Endodermal cell (in vitro differentiated cells): ENCODE measurements around the gene XIRP2. TPM values are rescaled to one million over a fixed set of nuclear protein-coding genes. Genes with fewer than 3 reads are reported as not detected.

Source experiments
- DNase-seq: peaks from one replicate; pipeline ENCODE4 v3.0.0-alpha.2; 2017
- H3K27ac ChIP-seq: 2 replicates; pipeline ENCODE4 v1.5.1; 2013; ENCODE audit warnings: mild to moderate bottlenecking, low read depth, low read length, moderate library complexity
- H3K27me3 ChIP-seq: 2 replicates; pipeline ENCODE4 v1.6.1; 2013; ENCODE audit warnings: mild to moderate bottlenecking, low read length, moderate library complexity; ENCODE audit not compliant: insufficient read depth, control insufficient read depth, poor library complexity, severe bottlenecking
- H3K36me3 ChIP-seq: 2 replicates; pipeline ENCODE4 v1.7.0; 2013; ENCODE audit warnings: mild to moderate bottlenecking, low read length, moderate library complexity; ENCODE audit not compliant: control insufficient read depth, insufficient read depth
- H3K4me1 ChIP-seq: one replicate; pipeline ENCODE4 v1.7.0; 2013; ENCODE audit warnings: low read length; ENCODE audit not compliant: control insufficient read depth, insufficient read depth
- H3K4me3 ChIP-seq: 2 replicates; pipeline ENCODE4 v1.5.1; 2013; ENCODE audit warnings: mild to moderate bottlenecking, low read length, moderate library complexity
- H3K9ac ChIP-seq: 2 replicates; pipeline ENCODE4 v1.6.1; 2013; ENCODE audit warnings: mild to moderate bottlenecking, low read length, moderate library complexity; ENCODE audit not compliant: poor library complexity, severe bottlenecking; ENCODE audit errors: extremely low read depth
- H3K9me3 ChIP-seq: 2 replicates; pipeline ENCODE4 v1.6.1; 2013; ENCODE audit warnings: mild to moderate bottlenecking, low read length, moderate library complexity; ENCODE audit not compliant: control insufficient read depth
- H3K27ac Mint-ChIP-seq: 2 replicates; pipeline ENCODE4 v1.8.0; 2020; ENCODE audit warnings: mixed read lengths
- H3K27me3 Mint-ChIP-seq: 2 replicates; pipeline ENCODE4 v1.8.0; 2021; ENCODE audit warnings: mild to moderate bottlenecking, mixed read lengths; ENCODE audit not compliant: insufficient read depth
- H3K36me3 Mint-ChIP-seq: 2 replicates; pipeline ENCODE4 v1.8.0; 2020; ENCODE audit warnings: low read depth, mixed read lengths
- H3K4me1 Mint-ChIP-seq: 2 replicates; pipeline ENCODE4 v1.8.0; 2020; ENCODE audit warnings: mixed read lengths
- H3K4me3 Mint-ChIP-seq: 2 replicates; pipeline ENCODE4 v1.8.0; 2020; ENCODE audit warnings: mild to moderate bottlenecking, moderate library complexity, mixed read lengths
- H3K9me3 Mint-ChIP-seq: 2 replicates; pipeline ENCODE4 v1.8.0; 2020; ENCODE audit warnings: mild to moderate bottlenecking, mixed read lengths
- CTCF ChIP-seq: fragments of 200-600 bp; sonication (generic); conservative IDR thresholded peaks from 2 replicates; pipeline ENCODE4 v1.5.0; 2021; ENCODE audit warnings: antibody characterized with exemption, mild to moderate bottlenecking
- WGBS, 2 experiments: methylation state at CpG; one replicate each; pipeline versions ENCODE4 v1.1.5 to v1.1.7; 2013; ENCODE audit warnings: missing lambda C conversion rate in 2 of 2, mixed read lengths in 1 of 2; ENCODE audit not compliant: insufficient coverage in 1 of 2, insufficient read length in 1 of 2; 5-methylcytosine and 5-hydroxymethylcytosine counted together
- total RNA-seq, 2 donors: library from RNA; stranded (reverse); fragmentation: NEBNext Ultra II Directional in 1 of 2; extraction: Animal tissue kit (Norgen Biotek cat#: 25700) in 1 of 2; gene quantifications; 2 replicates in 1 of 2; 3 replicates in 1 of 2; pipeline ENCODE4 v1.2.1, GENCODE V29; 2021

XIRP2 gene
- total RNA-seq, 2 donors from 2014 or later, result not detected

- Histone ChIP-seq H3K4me3 (no peak overlapping the region), H3K27me3 (no peaks in the 10 kb centered on the region), H3K9ac (no peak overlapping the region), H3K9me3 (no peaks in the 10 kb centered on the region), H3K27ac (no peak overlapping the region), H3K36me3 (no peaks in the 10 kb centered on the region), H3K4me1 (no peaks in the 10 kb centered on the region)
- TF ChIP-seq CTCF, result no peak
- Mint-ChIP-seq H3K27me3 (no peaks in the 10 kb centered on the region), H3K27ac (no peak overlapping the region), H3K9me3 (no peaks in the 10 kb centered on the region), H3K36me3 (no peaks in the 10 kb centered on the region), H3K4me1 (no peaks in the 10 kb centered on the region), H3K4me3 (no peak overlapping the region)
- WGBS, 2 experiments, result 70 to 88% methylated on average over 1 of the region's 1 CpG
- no peak for DNase-seq
These were observed 263.6 kb downstream of the XIRP2 start for GRCh38 chr2:167151894-167152293.

GRCh38 chr2:167157523-167157922 is 269.2 kb downstream of the XIRP2 start:
- no peaks in the 10 kb centered on the region for H3K36me3 Mint-ChIP-seq
- H3K4me3 Mint-ChIP-seq, result no peak overlapping the region
- Histone ChIP-seq H3K4me1 (no peaks in the 10 kb centered on the region), H3K4me3 (no peak overlapping the region), H3K27ac (no peak overlapping the region), H3K27me3 (no peaks in the 10 kb centered on the region), H3K9me3 (peaks cover under 1% of the 10 kb centered on the region), H3K36me3 (no peaks in the 10 kb centered on the region), H3K9ac (no peak overlapping the region)
- peaks cover 24% of the 10 kb centered on the region for H3K9me3 Mint-ChIP-seq
- no peak for DNase-seq
- no peaks in the 10 kb centered on the region for H3K27me3 Mint-ChIP-seq
- H3K27ac Mint-ChIP-seq, result no peak overlapping the region
- no peak for TF ChIP-seq CTCF
- H3K4me1 Mint-ChIP-seq, result no peaks in the 10 kb centered on the region
- 64% methylated on average over 1 of the region's 1 CpG; no CpG with 5 or more reads in 1 of the 2 experiments for WGBS, 2 experiments

DNA sequence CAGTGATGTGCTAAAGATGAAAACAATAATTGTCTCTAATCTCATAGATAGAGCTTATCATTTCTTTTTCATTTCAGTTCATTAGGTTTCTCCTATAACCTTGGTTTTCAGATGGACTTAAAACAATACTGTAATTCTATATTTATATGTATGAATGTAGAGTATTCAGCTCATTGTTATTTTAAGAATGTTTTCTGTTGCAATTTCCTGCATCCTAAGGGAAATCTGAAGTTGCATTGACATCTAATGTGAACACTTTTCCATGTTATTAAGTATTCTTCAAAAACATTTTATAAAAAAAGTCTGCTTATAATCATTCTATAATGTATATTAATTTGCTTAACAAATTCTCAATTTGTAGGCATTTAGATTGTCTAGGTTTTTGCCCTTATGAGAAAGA is 288.9 kb downstream of the XIRP2 start:
- Mint-ChIP-seq H3K27me3 (no peaks in the 10 kb centered on the region), H3K27ac (no peak overlapping the region), H3K9me3 (peaks cover 19% of the 10 kb centered on the region), H3K36me3 (peaks cover under 1% of the 10 kb centered on the region), H3K4me3 (no peak overlapping the region), H3K4me1 (no peaks in the 10 kb centered on the region)
- H3K27me3 ChIP-seq, result no peaks in the 10 kb centered on the region
- no peak overlapping the region for H3K27ac ChIP-seq
- DNase-seq, result no peak
- no peak overlapping the region for H3K4me3 ChIP-seq
- H3K4me1 ChIP-seq, result no peaks in the 10 kb centered on the region
- no peak overlapping the region for H3K9ac ChIP-seq
- peaks cover 6% of the 10 kb centered on the region for H3K9me3 ChIP-seq
- TF ChIP-seq CTCF, result no peak
- H3K36me3 ChIP-seq, result no peaks in the 10 kb centered on the region
